ENCODE data around the gene SP5.

DNA sequence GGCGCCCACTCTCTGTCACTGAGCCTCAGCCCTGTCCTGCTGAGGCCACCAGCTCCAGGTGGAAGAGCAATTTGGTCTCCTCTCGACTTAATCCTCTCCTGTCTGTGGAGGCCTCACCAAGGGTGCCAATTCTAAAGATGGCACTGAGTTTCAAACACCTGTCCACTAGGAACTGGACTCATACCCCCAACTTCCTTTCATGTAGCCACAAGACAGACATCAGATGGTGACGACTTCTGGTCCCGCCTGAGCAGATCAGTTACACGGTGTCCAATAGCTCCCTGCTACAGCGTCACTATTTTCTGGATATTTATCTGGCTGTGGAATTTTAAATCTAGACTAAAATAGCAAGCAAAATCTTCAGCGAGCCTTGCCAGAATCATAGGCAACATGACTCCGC lies 24.5 kb upstream of the SP5 start:
- TF ChIP-seq, protein P1, sequence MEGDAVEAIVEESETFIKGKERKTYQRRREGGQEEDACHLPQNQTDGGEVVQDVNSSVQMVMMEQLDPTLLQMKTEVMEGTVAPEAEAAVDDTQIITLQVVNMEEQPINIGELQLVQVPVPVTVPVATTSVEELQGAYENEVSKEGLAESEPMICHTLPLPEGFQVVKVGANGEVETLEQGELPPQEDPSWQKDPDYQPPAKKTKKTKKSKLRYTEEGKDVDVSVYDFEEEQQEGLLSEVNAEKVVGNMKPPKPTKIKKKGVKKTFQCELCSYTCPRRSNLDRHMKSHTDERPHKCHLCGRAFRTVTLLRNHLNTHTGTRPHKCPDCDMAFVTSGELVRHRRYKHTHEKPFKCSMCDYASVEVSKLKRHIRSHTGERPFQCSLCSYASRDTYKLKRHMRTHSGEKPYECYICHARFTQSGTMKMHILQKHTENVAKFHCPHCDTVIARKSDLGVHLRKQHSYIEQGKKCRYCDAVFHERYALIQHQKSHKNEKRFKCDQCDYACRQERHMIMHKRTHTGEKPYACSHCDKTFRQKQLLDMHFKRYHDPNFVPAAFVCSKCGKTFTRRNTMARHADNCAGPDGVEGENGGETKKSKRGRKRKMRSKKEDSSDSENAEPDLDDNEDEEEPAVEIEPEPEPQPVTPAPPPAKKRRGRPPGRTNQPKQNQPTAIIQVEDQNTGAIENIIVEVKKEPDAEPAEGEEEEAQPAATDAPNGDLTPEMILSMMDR (IDR thresholded peaks at IDR 0.05; ENCODE audit: insufficient read depth, low read depth, low read length), result no peak
- TF ChIP-seq EZH2 (IDR thresholded peaks at IDR 0.05; ENCODE audit: insufficient read depth, low read length), result no peak
